ENCODE measurements around the gene JDP2. TPM values are rescaled to one million over a fixed set of nuclear protein-coding genes. Genes with fewer than 3 reads are reported as not detected.

JDP2 gene
- total RNA-seq, 1 experiment from 2014 or later: 23.3 TPM

DNA sequence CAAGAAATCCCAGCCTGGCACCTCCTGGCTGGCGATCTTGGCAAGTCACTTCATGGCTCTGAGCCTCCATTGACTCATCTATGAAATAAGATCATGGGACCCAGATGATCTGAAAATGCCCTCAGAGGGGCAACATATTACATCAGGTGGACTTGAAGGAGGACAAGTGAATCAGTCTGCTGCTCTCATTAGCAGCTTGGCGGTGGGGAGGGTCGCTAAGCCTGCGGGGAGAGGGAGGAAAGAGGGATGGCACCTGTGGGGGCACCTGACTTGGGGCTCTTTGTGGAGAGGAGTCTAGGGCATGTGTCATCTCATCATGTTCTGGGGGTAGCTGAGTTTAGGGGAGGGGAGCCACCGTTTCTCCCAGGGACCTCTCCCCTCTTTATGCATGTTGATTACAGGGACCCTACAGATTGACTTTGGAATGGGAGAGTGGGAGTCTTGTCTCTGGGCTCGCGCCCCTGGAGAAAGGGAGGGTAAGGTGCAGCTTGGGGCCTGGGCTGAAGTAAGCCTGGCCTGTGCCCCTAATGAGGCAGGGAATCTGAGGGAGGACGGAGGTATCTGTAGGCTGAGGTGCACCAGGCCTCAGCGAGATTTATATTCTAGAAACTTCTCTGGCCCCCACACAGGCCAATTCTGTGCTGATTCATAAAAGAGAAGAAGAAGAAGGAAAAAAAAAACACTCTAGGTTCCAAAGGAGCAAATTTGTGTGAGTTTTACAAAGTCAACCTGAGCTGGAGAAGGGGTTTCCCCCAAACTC, 65.2 kb downstream of the JDP2 start (continued):
- TF ChIP-seq, protein P1, sequence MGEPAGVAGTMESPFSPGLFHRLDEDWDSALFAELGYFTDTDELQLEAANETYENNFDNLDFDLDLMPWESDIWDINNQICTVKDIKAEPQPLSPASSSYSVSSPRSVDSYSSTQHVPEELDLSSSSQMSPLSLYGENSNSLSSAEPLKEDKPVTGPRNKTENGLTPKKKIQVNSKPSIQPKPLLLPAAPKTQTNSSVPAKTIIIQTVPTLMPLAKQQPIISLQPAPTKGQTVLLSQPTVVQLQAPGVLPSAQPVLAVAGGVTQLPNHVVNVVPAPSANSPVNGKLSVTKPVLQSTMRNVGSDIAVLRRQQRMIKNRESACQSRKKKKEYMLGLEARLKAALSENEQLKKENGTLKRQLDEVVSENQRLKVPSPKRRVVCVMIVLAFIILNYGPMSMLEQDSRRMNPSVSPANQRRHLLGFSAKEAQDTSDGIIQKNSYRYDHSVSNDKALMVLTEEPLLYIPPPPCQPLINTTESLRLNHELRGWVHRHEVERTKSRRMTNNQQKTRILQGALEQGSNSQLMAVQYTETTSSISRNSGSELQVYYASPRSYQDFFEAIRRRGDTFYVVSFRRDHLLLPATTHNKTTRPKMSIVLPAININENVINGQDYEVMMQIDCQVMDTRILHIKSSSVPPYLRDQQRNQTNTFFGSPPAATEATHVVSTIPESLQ (CRISPR knock-in tag; IDR thresholded peaks at IDR 0.05): no peak

DNA sequence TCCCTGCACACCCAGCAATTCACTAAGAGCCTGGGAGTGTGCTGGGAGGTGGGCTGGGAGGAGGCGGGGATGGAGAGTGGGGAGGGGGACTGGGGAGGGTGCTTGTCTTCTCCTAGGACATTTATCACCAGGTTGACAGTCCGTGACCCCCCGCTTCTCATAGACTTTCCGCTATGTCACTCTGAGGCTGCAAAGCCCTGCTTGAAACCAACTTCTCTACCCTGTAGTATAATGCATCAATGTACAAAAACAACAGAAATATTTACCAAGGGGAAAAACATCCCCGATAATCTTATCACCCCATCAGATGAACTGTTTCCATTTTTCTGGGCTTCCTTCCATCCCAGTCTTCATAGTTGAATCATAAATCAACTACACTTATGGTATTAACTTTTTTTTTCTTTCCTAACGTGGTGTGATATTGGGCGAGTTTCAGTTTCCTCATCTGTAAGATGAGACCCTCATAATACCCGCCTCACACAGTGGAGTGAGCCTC, 65.8 kb downstream of the JDP2 start:
- ChIA-PET CTCF (interaction anchor here (0.9 to 2.0 kb wide), 3 partner anchors 14 to 67 kb away, joined by 3 to 7 read pairs (median 5); no protein-coding TSS in a partner anchor), POLR2A (no interaction called here)
- H3K4me1 Mint-ChIP-seq: no peaks in the 10 kb centered on the region
- no peak overlapping the region for H3K27ac Mint-ChIP-seq
- H3K9me3 Mint-ChIP-seq: 0 out of 2 replicates have a peak, but pooled peaks cover 8% of the 10 kb centered on the region
- ATAC-seq: no peak
- no peak for DNase-seq (ENCODE audit: low spot score)
- no peaks in the 10 kb centered on the region for H3K36me3 Mint-ChIP-seq
- H3K4me3 Mint-ChIP-seq: no peak overlapping the region
- H3K27me3 Mint-ChIP-seq (ENCODE audit: low read depth): no peaks in the 10 kb centered on the region
- TF ChIP-seq, protein P2, sequence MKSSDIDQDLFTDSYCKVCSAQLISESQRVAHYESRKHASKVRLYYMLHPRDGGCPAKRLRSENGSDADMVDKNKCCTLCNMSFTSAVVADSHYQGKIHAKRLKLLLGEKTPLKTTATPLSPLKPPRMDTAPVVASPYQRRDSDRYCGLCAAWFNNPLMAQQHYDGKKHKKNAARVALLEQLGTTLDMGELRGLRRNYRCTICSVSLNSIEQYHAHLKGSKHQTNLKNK (CRISPR knock-in tag; IDR thresholded peaks at IDR 0.05): no peak
- TF ChIP-seq, protein P3, sequence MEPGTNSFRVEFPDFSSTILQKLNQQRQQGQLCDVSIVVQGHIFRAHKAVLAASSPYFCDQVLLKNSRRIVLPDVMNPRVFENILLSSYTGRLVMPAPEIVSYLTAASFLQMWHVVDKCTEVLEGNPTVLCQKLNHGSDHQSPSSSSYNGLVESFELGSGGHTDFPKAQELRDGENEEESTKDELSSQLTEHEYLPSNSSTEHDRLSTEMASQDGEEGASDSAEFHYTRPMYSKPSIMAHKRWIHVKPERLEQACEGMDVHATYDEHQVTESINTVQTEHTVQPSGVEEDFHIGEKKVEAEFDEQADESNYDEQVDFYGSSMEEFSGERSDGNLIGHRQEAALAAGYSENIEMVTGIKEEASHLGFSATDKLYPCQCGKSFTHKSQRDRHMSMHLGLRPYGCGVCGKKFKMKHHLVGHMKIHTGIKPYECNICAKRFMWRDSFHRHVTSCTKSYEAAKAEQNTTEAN (CRISPR knock-in tag; IDR thresholded peaks at IDR 0.05): no peak
- TF ChIP-seq, protein P4, sequence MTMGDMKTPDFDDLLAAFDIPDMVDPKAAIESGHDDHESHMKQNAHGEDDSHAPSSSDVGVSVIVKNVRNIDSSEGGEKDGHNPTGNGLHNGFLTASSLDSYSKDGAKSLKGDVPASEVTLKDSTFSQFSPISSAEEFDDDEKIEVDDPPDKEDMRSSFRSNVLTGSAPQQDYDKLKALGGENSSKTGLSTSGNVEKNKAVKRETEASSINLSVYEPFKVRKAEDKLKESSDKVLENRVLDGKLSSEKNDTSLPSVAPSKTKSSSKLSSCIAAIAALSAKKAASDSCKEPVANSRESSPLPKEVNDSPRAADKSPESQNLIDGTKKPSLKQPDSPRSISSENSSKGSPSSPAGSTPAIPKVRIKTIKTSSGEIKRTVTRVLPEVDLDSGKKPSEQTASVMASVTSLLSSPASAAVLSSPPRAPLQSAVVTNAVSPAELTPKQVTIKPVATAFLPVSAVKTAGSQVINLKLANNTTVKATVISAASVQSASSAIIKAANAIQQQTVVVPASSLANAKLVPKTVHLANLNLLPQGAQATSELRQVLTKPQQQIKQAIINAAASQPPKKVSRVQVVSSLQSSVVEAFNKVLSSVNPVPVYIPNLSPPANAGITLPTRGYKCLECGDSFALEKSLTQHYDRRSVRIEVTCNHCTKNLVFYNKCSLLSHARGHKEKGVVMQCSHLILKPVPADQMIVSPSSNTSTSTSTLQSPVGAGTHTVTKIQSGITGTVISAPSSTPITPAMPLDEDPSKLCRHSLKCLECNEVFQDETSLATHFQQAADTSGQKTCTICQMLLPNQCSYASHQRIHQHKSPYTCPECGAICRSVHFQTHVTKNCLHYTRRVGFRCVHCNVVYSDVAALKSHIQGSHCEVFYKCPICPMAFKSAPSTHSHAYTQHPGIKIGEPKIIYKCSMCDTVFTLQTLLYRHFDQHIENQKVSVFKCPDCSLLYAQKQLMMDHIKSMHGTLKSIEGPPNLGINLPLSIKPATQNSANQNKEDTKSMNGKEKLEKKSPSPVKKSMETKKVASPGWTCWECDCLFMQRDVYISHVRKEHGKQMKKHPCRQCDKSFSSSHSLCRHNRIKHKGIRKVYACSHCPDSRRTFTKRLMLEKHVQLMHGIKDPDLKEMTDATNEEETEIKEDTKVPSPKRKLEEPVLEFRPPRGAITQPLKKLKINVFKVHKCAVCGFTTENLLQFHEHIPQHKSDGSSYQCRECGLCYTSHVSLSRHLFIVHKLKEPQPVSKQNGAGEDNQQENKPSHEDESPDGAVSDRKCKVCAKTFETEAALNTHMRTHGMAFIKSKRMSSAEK (CRISPR knock-in tag; IDR thresholded peaks at IDR 0.05; ENCODE audit: borderline replicate concordance): no peak
- TF ChIP-seq, protein P5, sequence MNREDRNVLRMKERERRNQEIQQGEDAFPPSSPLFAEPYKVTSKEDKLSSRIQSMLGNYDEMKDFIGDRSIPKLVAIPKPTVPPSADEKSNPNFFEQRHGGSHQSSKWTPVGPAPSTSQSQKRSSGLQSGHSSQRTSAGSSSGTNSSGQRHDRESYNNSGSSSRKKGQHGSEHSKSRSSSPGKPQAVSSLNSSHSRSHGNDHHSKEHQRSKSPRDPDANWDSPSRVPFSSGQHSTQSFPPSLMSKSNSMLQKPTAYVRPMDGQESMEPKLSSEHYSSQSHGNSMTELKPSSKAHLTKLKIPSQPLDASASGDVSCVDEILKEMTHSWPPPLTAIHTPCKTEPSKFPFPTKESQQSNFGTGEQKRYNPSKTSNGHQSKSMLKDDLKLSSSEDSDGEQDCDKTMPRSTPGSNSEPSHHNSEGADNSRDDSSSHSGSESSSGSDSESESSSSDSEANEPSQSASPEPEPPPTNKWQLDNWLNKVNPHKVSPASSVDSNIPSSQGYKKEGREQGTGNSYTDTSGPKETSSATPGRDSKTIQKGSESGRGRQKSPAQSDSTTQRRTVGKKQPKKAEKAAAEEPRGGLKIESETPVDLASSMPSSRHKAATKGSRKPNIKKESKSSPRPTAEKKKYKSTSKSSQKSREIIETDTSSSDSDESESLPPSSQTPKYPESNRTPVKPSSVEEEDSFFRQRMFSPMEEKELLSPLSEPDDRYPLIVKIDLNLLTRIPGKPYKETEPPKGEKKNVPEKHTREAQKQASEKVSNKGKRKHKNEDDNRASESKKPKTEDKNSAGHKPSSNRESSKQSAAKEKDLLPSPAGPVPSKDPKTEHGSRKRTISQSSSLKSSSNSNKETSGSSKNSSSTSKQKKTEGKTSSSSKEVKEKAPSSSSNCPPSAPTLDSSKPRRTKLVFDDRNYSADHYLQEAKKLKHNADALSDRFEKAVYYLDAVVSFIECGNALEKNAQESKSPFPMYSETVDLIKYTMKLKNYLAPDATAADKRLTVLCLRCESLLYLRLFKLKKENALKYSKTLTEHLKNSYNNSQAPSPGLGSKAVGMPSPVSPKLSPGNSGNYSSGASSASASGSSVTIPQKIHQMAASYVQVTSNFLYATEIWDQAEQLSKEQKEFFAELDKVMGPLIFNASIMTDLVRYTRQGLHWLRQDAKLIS (CRISPR knock-in tag; IDR thresholded peaks at IDR 0.05; ENCODE audit: borderline replicate concordance): no peak
- TF ChIP-seq NFYB (CRISPR knock-in tag; conservative IDR thresholded peaks at IDR 0.05; ENCODE audit: low read depth) (no peak), OVOL2 (CRISPR knock-in tag; IDR thresholded peaks at IDR 0.05; ENCODE audit: borderline replicate concordance) (no peak), NR2C2 (CRISPR knock-in tag; IDR thresholded peaks at IDR 0.05) (no peak), MYBL2 (CRISPR knock-in tag; IDR thresholded peaks at IDR 0.05) (no peak), ZNF121 (CRISPR knock-in tag; IDR thresholded peaks at IDR 0.05) (no peak), KAT7 (CRISPR knock-in tag; IDR thresholded peaks at IDR 0.05; ENCODE audit: borderline replicate concordance) (no peak), GRHL2 (CRISPR knock-in tag; IDR thresholded peaks at IDR 0.05; ENCODE audit: insufficient replicate concordance, severe bottlenecking) (no peak)
- TF ChIP-seq, protein P6, sequence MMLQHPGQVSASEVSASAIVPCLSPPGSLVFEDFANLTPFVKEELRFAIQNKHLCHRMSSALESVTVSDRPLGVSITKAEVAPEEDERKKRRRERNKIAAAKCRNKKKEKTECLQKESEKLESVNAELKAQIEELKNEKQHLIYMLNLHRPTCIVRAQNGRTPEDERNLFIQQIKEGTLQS (CRISPR knock-in tag; conservative IDR thresholded peaks at IDR 0.05): no peak
- TF ChIP-seq, protein P7, sequence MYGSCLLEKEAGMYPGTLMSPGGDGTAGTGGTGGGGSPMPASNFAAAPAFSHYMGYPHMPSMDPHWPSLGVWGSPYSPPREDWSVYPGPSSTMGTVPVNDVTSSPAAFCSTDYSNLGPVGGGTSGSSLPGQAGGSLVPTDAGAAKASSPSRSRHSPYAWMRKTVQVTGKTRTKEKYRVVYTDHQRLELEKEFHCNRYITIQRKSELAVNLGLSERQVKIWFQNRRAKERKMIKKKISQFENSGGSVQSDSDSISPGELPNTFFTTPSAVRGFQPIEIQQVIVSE (CRISPR knock-in tag; IDR thresholded peaks at IDR 0.05; ENCODE audit: borderline replicate concordance): no peak
- TF ChIP-seq, protein P8, sequence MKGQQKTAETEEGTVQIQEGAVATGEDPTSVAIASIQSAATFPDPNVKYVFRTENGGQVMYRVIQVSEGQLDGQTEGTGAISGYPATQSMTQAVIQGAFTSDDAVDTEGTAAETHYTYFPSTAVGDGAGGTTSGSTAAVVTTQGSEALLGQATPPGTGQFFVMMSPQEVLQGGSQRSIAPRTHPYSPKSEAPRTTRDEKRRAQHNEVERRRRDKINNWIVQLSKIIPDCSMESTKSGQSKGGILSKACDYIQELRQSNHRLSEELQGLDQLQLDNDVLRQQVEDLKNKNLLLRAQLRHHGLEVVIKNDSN (CRISPR knock-in tag; IDR thresholded peaks at IDR 0.05): no peak
- TF ChIP-seq, protein P9, sequence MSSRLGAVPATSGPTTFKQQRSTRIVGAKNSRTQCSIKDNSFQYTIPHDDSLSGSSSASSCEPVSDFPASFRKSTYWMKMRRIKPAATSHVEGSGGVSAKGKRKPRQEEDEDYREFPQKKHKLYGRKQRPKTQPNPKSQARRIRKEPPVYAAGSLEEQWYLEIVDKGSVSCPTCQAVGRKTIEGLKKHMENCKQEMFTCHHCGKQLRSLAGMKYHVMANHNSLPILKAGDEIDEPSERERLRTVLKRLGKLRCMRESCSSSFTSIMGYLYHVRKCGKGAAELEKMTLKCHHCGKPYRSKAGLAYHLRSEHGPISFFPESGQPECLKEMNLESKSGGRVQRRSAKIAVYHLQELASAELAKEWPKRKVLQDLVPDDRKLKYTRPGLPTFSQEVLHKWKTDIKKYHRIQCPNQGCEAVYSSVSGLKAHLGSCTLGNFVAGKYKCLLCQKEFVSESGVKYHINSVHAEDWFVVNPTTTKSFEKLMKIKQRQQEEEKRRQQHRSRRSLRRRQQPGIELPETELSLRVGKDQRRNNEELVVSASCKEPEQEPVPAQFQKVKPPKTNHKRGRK (CRISPR knock-in tag; IDR thresholded peaks at IDR 0.05; ENCODE audit: borderline replicate concordance): no peak
